ENCODE data around the gene RHEB.

DNA sequence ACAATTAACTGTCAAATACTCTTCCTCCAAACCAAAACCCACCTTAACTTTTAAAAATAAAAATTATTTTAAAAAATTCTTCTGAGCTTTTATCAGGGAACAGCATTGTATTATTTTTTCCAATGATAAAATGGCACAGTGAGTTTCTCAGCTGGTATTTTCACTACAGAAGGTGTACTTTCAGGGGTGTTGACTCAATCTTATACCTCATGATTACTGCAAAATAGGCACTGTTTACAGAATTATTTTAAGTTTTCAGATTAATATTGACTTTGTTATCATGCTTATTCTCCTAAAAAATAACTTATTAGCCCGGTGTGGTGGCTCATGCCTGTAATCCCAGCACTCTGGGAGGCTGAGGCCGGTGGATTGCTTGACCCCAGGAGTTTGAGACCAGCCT is 24.3 kb downstream of the RHEB start:
- TF ChIP-seq, protein P1, sequence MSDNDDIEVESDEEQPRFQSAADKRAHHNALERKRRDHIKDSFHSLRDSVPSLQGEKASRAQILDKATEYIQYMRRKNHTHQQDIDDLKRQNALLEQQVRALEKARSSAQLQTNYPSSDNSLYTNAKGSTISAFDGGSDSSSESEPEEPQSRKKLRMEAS (IDR thresholded peaks at IDR 0.05; ENCODE audit: low read depth, low read length), result no peak
- TF ChIP-seq POLR2A (IDR thresholded peaks at IDR 0.05; ENCODE audit: extremely low read depth, insufficient read length) (no peak), CTCF (IDR thresholded peaks at IDR 0.05; ENCODE audit: low read depth, low read length) (no peak)

Measured in NB4 (cell line).